Measurements from ENCODE around the gene PRKCE.
"Not testable (repeated sequence)": the region's sequence is repeated elsewhere in the genome, so short reads cannot be mapped to it uniquely, and the experiment has no call there.

PRKCE gene

DNA sequence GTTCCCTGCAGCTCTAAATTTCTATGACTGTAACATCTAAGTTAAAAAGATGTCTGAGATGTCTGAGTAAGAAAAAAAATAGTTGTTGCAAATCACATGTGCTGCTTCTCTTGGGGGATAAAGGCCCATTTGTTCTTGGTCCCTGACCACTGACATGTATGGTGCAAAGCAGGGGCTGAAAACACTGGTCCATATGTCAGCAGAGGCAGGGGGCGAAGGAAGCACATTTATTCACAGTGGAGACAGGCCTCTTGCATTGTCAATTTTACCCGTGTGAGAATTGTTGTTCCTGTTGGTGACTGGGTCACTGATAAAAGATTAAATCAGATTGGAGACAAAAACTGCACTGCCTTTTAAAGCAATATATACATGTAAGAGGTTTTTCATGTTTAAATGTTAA, 38.8 kb downstream of the PRKCE start:
- TF ChIP-seq CTCF (conservative IDR thresholded peaks at IDR 0.05; ENCODE audit: low read depth): no peak
- ChIA-PET CTCF (no interaction called here), POLR2A (ENCODE audit: low non-redundant PET) (no interaction called here)
- no peak for DNase-seq (ENCODE audit: low spot score)
- H3K27ac ChIP-seq: no peak overlapping the region

DNA sequence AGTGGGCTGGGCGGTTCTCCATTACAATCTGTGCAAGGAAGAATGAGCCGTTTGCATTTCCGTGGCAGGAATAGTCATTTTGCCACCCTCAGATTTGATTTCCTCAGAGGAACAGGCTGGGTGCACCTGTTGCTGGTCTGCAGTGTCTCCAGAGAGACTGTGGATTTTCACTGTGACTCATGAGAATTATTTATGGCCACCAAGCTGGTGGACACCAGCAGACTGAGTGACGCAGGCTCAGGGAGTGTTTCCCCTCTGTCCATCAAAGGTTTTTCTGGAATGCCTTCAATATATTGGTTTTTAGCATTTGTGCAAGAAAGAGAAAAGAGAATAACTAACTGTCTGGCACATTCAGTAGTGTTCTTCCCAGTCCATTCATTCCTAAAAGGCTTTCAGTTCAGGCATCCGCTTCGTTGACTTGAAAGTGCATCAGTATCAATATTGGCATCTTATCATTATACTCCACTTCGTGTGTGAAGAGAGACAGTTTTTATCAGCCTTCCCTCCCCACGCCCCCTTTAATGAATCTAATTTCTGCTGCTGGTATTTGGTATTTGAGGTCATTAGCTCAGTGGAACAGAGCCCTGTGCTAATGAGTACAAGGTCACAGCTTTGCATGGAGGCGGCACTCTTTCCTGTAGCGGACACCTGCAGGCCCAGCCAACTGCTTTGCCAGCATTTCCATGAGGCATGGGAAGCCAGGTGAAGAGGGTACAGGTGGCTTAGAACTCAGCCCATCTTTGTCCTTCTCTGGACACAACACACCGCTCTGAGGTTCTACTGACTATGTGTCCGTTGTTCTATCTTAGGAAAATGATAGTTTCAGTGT, 39.9 kb downstream of the PRKCE start:
- TF ChIP-seq CTCF (conservative IDR thresholded peaks at IDR 0.05; ENCODE audit: low read depth): no peak
- DNase-seq (ENCODE audit: low spot score): no peak
- ChIA-PET POLR2A (ENCODE audit: low non-redundant PET) (no interaction called here), CTCF (interaction anchor here (0.6 kb wide), 1 partner anchor 245 kb away, joined by 3 read pairs; no protein-coding TSS in a partner anchor)
- no peak overlapping the region for H3K27ac ChIP-seq

DNA sequence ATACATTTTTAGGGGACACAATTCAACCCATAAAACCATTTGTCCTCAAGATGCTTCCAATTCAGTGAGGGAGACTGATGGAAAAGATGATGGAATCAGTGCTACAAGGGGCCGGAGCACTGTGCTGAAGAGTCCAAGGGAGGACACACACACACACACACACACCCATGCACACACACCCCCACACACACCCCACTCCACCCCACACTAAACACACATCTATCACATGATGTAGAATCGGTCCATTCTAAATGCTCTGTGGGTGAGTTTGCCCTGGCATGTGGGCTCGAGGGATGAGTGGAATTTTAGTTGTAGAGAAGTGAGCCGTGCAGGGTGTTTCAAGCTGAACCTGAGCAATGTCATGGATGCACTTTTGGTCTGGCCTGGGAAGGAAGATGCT, 41.1 kb downstream of the PRKCE start:
- no peak for TF ChIP-seq CTCF (conservative IDR thresholded peaks at IDR 0.05; ENCODE audit: low read depth)
- POLR2A ChIA-PET (ENCODE audit: low non-redundant PET): no interaction called here
- H3K27ac ChIP-seq: no peak overlapping the region
- DNase-seq (ENCODE audit: low spot score): no peak
- CTCF ChIA-PET: no interaction called here

DNA sequence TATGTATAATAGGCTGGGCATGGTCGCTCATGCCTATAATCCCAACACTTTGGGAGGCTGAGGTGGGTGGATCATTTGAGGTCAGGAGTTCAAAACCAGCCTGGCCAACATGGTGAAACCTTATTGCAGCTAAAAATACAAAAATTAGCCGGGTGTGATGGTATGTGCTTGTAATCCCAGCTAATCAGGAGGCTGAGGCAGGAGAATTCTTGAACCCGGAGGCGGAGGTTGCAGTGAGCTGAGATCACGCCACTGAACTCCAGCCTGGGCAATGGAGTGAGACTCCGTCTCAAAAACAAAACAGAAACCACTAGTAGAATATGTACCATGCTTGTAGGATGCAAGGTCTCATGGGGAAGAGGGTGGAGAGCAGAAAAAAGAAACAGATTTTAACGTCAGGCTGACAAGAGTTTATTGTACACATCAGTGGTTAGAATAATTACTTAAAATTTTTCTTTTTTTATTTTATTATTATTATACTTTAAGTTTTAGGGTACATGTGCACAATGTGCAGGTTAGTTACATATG, 44.1 kb downstream of the PRKCE start:
- CTCF ChIA-PET; POLR2A ChIA-PET (ENCODE audit: low non-redundant PET); H3K27ac ChIP-seq; DNase-seq (ENCODE audit: low spot score): not testable (repeated sequence)

GRCh38 chr2:45696708-45697107, 45.2 kb downstream of the PRKCE start:
- no peak for DNase-seq (ENCODE audit: low spot score)
- ChIA-PET CTCF (interaction anchor here (0.6 to 0.7 kb wide), 2 partner anchors 134 to 254 kb away, joined by 3 read pairs; no protein-coding TSS in a partner anchor), POLR2A (ENCODE audit: low non-redundant PET) (no interaction called here)
- no peak overlapping the region for H3K27ac ChIP-seq
- no peak for TF ChIP-seq CTCF (conservative IDR thresholded peaks at IDR 0.05; ENCODE audit: low read depth)

DNA sequence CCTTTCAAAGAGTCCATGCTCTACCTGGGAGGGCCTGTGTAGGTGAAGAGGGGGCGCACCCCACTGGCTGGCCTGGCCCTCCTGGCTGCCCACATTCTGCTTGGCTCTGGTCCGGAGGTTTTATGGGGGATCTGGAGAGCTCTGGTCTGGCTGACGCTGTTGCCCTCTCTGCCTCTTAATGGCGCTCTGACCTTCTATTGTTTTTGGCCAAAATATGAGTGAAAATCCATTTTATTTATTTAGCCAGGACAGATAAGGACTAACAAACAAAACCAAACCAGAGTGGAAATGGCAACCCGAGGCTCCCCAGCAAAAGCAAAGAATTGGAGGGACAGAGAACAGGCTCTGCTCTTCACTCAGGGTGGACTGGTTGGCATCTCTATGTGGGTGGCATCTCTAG, 45.7 kb downstream of the PRKCE start:
- no peak for TF ChIP-seq CTCF (conservative IDR thresholded peaks at IDR 0.05; ENCODE audit: low read depth)
- ChIA-PET POLR2A (ENCODE audit: low non-redundant PET) (no interaction called here), CTCF (no interaction called here)
- no peak overlapping the region for H3K27ac ChIP-seq
- no peak for DNase-seq (ENCODE audit: low spot score)

DNA sequence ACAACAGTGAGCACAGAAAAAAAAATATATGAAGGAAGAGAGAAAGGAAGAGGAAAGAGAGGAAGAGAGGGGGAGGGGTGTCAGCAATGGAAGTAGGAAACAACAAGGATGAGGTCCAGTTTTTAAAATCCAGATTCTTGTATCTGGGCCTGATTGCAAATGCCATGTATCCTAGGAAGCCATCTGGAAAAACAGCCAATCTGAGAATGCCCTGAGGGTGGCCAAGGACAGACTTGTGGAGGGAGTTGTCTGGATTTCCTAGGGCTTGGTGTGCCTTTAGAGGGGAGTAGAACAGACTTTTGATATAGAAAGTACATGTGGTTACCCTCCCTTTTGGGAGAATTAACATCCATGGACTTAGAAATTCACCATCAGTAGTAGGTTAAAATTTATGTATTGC, 47.1 kb downstream of the PRKCE start:
- H3K27ac ChIP-seq: no peak overlapping the region
- TF ChIP-seq CTCF (conservative IDR thresholded peaks at IDR 0.05; ENCODE audit: low read depth): no peak
- DNase-seq (ENCODE audit: low spot score): no peak
- POLR2A ChIA-PET (ENCODE audit: low non-redundant PET): no interaction called here
- CTCF ChIA-PET: interaction anchor here (0.7 kb wide), 1 partner anchor 10 kb away, joined by 3 read pairs; no protein-coding TSS in a partner anchor

All from RWPE1 (cell line).